MM.1S (cell line): ENCODE data around the gene CD28.

Experiments
- DNase-seq: peaks from one replicate; pipeline ENCODE4 v3.0.0-alpha.2; 2015
- H2AFZ ChIP-seq: fragments of 300-600 bp; sonication (generic); 2 replicates; pipeline ENCODE4 v1.6.0; 2016; ENCODE audit warnings: antibody characterized with exemption, low read length
- H3F3A ChIP-seq: fragments of 300-600 bp; sonication (generic); 2 replicates; pipeline ENCODE4 v1.6.1; 2016; ENCODE audit warnings: mild to moderate bottlenecking, antibody characterized with exemption, low read length, moderate library complexity, mixed read lengths; ENCODE audit not compliant: insufficient read depth
- H3K27ac ChIP-seq: fragments of 300-600 bp; sonication (generic); 2 replicates; pipeline ENCODE4 v1.5.1; 2016; ENCODE audit warnings: mild to moderate bottlenecking, low read length
- H3K27me3 ChIP-seq: fragments of 300-600 bp; sonication (generic); replicated peaks from 2 replicates; pipeline ENCODE4 v1.6.0; 2016; ENCODE audit warnings: low read length; ENCODE audit not compliant: insufficient read depth
- H3K36me3 ChIP-seq: fragments of 300-600 bp; sonication (generic); replicated peaks from 2 replicates; pipeline ENCODE4 v1.6.1; 2016; ENCODE audit warnings: mild to moderate bottlenecking, low read length, mixed read lengths; ENCODE audit not compliant: insufficient read depth
- H3K4me1 ChIP-seq: fragments of 300-600 bp; sonication (generic); 2 replicates; pipeline ENCODE4 v1.6.1; 2016; ENCODE audit warnings: low read length, mixed read lengths
- H3K4me2 ChIP-seq: fragments of 300-600 bp; sonication (generic); 2 replicates; pipeline ENCODE4 v1.6.0; 2016; ENCODE audit warnings: low read depth, low read length
- H3K4me3 ChIP-seq: fragments of 300-600 bp; sonication (generic); 2 replicates; pipeline ENCODE4 v1.5.1; 2016; ENCODE audit warnings: low read length, mixed read lengths
- H3K79me2 ChIP-seq: fragments of 300-600 bp; sonication (generic); 2 replicates; pipeline ENCODE4 v1.6.1; 2016; ENCODE audit warnings: mixed run types, low read length, mixed read lengths
- H3K9ac ChIP-seq: fragments of 300-600 bp; sonication (generic); 2 replicates; pipeline ENCODE4 v1.6.1; 2016; ENCODE audit warnings: low read length, mixed read lengths
- H3K9me2 ChIP-seq: fragments of 300-600 bp; sonication (generic); replicated peaks from 2 replicates; pipeline ENCODE4 v1.6.1; 2016; ENCODE audit warnings: mild to moderate bottlenecking, low read length, mixed read lengths; ENCODE audit not compliant: insufficient read depth
- H3K9me3 ChIP-seq: fragments of 300-600 bp; sonication (generic); replicated peaks from 2 replicates; pipeline ENCODE4 v1.6.1; 2016; ENCODE audit warnings: mild to moderate bottlenecking, low read length, mixed read lengths; ENCODE audit not compliant: insufficient read depth
- H4K20me1 ChIP-seq: fragments of 300-600 bp; sonication (generic); 2 replicates; pipeline ENCODE4 v1.6.1; 2016; ENCODE audit warnings: mild to moderate bottlenecking, low read length, moderate library complexity, mixed read lengths; ENCODE audit not compliant: insufficient read depth
- EZH2 ChIP-seq: fragments of 300-600 bp; sonication (generic); optimal IDR thresholded peaks from 2 replicates; pipeline ENCODE3; 2017; ENCODE audit warnings: low read depth, mild to moderate bottlenecking, antibody characterized with exemption, low read length, mixed read lengths
- EZH2phosphoT487 ChIP-seq: fragments of 300-600 bp; sonication (generic); IDR thresholded peaks from 2 replicates; pipeline ENCODE4 v1.6.1; 2018; ENCODE audit warnings: antibody characterized with exemption, low read length
- TF ChIP-seq, protein P1 (sequence below): fragments of 300-600 bp; sonication (generic); IDR thresholded peaks from 2 replicates; pipeline ENCODE4 v1.5.1; 2016; ENCODE audit warnings: antibody characterized with exemption, low read length, mixed read lengths

CD28 gene

DNA sequence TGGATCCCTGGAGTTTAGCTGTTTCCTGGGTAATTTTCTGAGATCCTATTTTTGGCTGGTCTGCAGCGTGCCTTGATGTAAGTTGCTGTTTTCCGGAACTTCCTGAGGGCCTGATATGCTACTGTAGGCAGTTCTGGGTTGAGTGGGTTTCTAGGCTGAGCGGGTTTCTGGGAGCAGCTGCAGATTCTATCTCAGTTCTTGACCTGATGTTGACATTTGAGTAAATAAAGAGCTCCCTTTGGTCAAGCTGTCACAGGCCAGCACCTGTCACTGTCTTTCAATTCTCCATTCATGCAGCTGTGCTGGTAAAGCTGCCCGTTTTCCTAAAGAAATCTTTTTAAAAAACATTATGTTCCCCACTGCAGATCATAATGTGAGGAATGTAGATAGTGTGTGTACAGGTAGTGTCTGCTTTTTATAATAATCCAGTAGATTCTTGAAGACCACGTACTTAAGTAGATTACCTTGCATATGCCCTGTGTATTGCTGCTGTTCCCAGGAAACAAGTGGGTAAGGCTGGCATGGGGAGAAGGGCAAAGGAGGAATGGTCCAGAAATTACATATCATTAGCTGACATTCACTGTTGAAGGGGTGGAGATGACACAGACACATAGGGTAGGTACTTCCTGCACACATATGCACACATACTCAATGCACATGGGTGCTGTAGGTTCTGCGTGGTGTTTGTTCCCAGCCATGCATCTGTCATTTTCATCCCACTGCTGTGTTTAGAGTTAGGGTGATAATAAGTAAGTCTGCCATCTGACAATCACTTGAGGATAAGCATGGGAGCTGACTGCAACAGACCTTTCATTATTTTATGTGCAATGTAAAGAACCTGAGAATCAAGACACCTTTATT lies 25.9 kb downstream of the CD28 start:
- no peak overlapping the region for H2AFZ ChIP-seq
- no peak for TF ChIP-seq EZH2
- TF ChIP-seq, protein P1, sequence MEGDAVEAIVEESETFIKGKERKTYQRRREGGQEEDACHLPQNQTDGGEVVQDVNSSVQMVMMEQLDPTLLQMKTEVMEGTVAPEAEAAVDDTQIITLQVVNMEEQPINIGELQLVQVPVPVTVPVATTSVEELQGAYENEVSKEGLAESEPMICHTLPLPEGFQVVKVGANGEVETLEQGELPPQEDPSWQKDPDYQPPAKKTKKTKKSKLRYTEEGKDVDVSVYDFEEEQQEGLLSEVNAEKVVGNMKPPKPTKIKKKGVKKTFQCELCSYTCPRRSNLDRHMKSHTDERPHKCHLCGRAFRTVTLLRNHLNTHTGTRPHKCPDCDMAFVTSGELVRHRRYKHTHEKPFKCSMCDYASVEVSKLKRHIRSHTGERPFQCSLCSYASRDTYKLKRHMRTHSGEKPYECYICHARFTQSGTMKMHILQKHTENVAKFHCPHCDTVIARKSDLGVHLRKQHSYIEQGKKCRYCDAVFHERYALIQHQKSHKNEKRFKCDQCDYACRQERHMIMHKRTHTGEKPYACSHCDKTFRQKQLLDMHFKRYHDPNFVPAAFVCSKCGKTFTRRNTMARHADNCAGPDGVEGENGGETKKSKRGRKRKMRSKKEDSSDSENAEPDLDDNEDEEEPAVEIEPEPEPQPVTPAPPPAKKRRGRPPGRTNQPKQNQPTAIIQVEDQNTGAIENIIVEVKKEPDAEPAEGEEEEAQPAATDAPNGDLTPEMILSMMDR: no peak
- TF ChIP-seq EZH2phosphoT487: no peak
- no peaks in the 10 kb centered on the region for H3K9me2 ChIP-seq
- peak overlapping the region; percentile 77 for H3K27ac ChIP-seq
- peaks cover 28% of the 10 kb centered on the region for H3F3A ChIP-seq
- peaks cover 90% of the 10 kb centered on the region for H3K79me2 ChIP-seq
- H3K4me1 ChIP-seq: peaks cover 50% of the 10 kb centered on the region
- no peaks in the 10 kb centered on the region for H3K9me3 ChIP-seq
- DNase-seq: peak; percentile 64
- no peaks in the 10 kb centered on the region for H3K27me3 ChIP-seq
- H4K20me1 ChIP-seq: no peaks in the 10 kb centered on the region
- H3K9ac ChIP-seq: peak overlapping the region; percentile 24; the same call in 1 of the 2 replicates
- H3K4me2 ChIP-seq: peak overlapping the region; percentile 39
- H3K4me3 ChIP-seq: no peak overlapping the region
- peaks cover 59% of the 10 kb centered on the region for H3K36me3 ChIP-seq

DNA sequence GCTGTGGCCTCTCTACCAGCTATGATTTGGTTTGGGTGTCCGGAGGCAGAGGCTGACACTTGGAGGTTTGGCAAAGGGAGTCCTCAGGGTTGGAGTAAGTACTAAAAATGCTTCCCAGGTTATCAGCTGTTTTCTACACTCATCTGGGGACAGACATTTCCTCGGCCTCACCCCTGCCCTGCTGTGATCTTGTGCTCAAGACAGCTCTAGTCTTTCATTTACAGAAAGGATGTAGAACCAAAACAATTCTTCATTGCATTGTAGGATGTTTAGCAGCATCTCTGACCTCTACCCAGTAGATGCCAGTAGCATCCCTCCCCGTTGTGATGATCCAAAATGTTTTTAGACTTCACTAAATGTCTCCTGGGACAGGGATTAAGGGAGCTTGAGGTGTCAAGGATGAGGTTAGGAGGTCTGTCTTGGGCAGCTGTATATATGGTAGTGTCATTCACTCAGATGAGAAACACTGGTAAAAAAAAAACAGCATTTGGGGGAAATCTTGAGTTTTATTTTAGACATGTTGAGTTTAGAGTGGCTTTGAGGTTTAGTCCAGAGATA lies 26.6 kb downstream of the CD28 start:
- H3K4me1 ChIP-seq: peaks cover 50% of the 10 kb centered on the region
- DNase-seq: no peak
- H3K9me2 ChIP-seq: no peaks in the 10 kb centered on the region
- H3K4me2 ChIP-seq: 0 out of 2 replicates have a peak overlapping the region, but pooled peaks have one; percentile 39
- no peaks in the 10 kb centered on the region for H3K27me3 ChIP-seq
- H3K79me2 ChIP-seq: peaks cover 94% of the 10 kb centered on the region
- peak overlapping the region; percentile 14; the same call in 1 of the 2 replicates for H3K9ac ChIP-seq
- TF ChIP-seq EZH2phosphoT487: no peak
- no peak for TF ChIP-seq EZH2
- TF ChIP-seq, protein P1: no peak
- peaks cover 28% of the 10 kb centered on the region for H3F3A ChIP-seq
- no peak overlapping the region for H2AFZ ChIP-seq
- H3K9me3 ChIP-seq: no peaks in the 10 kb centered on the region
- peaks cover 66% of the 10 kb centered on the region for H3K36me3 ChIP-seq
- no peaks in the 10 kb centered on the region for H4K20me1 ChIP-seq
- no peak overlapping the region for H3K4me3 ChIP-seq
- peak overlapping the region; percentile 77 for H3K27ac ChIP-seq

- peaks cover 95% of the 10 kb centered on the region for H3K79me2 ChIP-seq
Measured at GRCh38 chr2:203733684-203734083, 27.2 kb downstream of the CD28 start.

More at GRCh38 chr2:203733684-203734083, 27.2 kb downstream of the CD28 start:
- Histone ChIP-seq H2AFZ (no peak overlapping the region), H3K27me3 (no peaks in the 10 kb centered on the region), H3K9me2 (no peaks in the 10 kb centered on the region), H3K36me3 (peaks cover 69% of the 10 kb centered on the region), H3K9ac (no peak overlapping the region), H3K27ac (no peak overlapping the region), H3F3A (peaks cover 28% of the 10 kb centered on the region), H3K4me1 (peaks cover 50% of the 10 kb centered on the region), H3K4me2 (no peak overlapping the region), H3K9me3 (no peaks in the 10 kb centered on the region), H3K4me3 (no peak overlapping the region), H4K20me1 (no peaks in the 10 kb centered on the region)
- DNase-seq: no peak
- TF ChIP-seq EZH2phosphoT487 (no peak), EZH2 (no peak)
- TF ChIP-seq, protein P1: no peak
